B cell (primary cell): ENCODE data around the gene KCNE3. TPM values are rescaled to one million over a fixed set of nuclear protein-coding genes. Genes with fewer than 3 reads are reported as not detected.

Experiments used
- ATAC-seq: fragments of 200-7000 bp; cut with Tn5 transposase; one replicate; pipeline ENCODE4 v1.10.0; 2021; ENCODE audit warnings: low read depth, mild to moderate bottlenecking, moderate number of reproducible peaks, moderate library complexity
- CTCF ChIA-PET: fragments of 350-600 bp; sonication (Branson Sonifier 250); formaldehyde crosslinking; loops from one replicate; lab custom pipeline; 2021; ENCODE audit warnings: antibody characterized with exemption, inconsistent platforms; lab: Charles Lee
- POLR2A ChIA-PET: fragments of 350-600 bp; sonication (Branson Sonifier 250); formaldehyde crosslinking; loops from one replicate; lab custom pipeline; 2021; ENCODE audit warnings: antibody characterized with exemption; lab: Charles Lee
- DNase-seq: peaks from one replicate; pipeline ENCODE4 v3.0.0; 2013
- H2AFZ ChIP-seq: 2 replicates; pipeline ENCODE4 v1.6.1; 2012; ENCODE audit warnings: mild to moderate bottlenecking, low read depth, low read length; ENCODE audit not compliant: insufficient read depth, poor library complexity, severe bottlenecking
- H3K27ac ChIP-seq, 2 donors: 1 replicate in 1 of 2; 2 replicates in 1 of 2; pipeline ENCODE4 v1.5.1; 2012 to 2013; ENCODE audit warnings: low read length in 2 of 2, mild to moderate bottlenecking in 2 of 2, moderate library complexity in 1 of 2
- H3K27me3 ChIP-seq, 4 experiments: fragments of 200-600 bp in 1 of 4; sonication (generic) in 1 of 4; replicated peaks in 1 of 4; 1 replicate in 2 of 4; 2 replicates in 2 of 4; pipeline versions ENCODE4 v1.6.1 to v1.7.0; 2013 to 2016; ENCODE audit warnings: low read length in 3 of 4, mild to moderate bottlenecking in 2 of 4, mixed read lengths in 1 of 4, moderate library complexity in 1 of 4; ENCODE audit not compliant: insufficient read depth in 4 of 4, control insufficient read depth in 3 of 4; ENCODE audit errors: control extremely low read depth in 1 of 4
- H3K36me3 ChIP-seq, 2 experiments: replicated peaks in 1 of 2; 1 replicate in 1 of 2; 2 replicates in 1 of 2; pipeline versions ENCODE4 v1.6.1 to v1.7.1; 2013; ENCODE audit warnings: low read length in 1 of 2; ENCODE audit not compliant: insufficient read depth in 2 of 2, control insufficient read depth in 1 of 2; ENCODE audit errors: control extremely low read depth in 1 of 2, extremely low read depth in 1 of 2
- H3K4me1 ChIP-seq, 2 donors: fragments of 200-600 bp in 1 of 2; sonication (generic) in 1 of 2; 1 replicate in 1 of 2; 2 replicates in 1 of 2; pipeline versions ENCODE4 v1.5.1 to v1.6.1; 2013 to 2017; ENCODE audit warnings: low read length in 2 of 2; ENCODE audit not compliant: control insufficient read depth in 2 of 2, insufficient read depth in 2 of 2
- H3K4me2 ChIP-seq: replicated peaks from 2 replicates; pipeline ENCODE3; 2012; ENCODE audit warnings: mild to moderate bottlenecking, low read depth, low read length; ENCODE audit not compliant: poor library complexity, severe bottlenecking
- H3K4me3 ChIP-seq, 5 experiments: fragments of 200-600 bp in 1 of 5; sonication (generic) in 1 of 5; 1 replicate in 3 of 5; 2 replicates in 2 of 5; pipeline versions ENCODE4 v1.5.1 to v1.7.0; 2011 to 2016; ENCODE audit warnings: low read length in 4 of 5, mild to moderate bottlenecking in 4 of 5, low read depth in 2 of 5, control low read depth in 1 of 5, moderate library complexity in 1 of 5; ENCODE audit not compliant: insufficient read depth in 1 of 5; ENCODE audit errors: control extremely low read depth in 1 of 5, extremely low read depth in 1 of 5
- H3K79me2 ChIP-seq: fragments of 200-600 bp; sonication (generic); one replicate; pipeline ENCODE4 v1.6.0; 2016; ENCODE audit warnings: low read length; ENCODE audit not compliant: control insufficient read depth, insufficient read depth
- H3K9ac ChIP-seq: fragments of 200-600 bp; sonication (generic); 2 replicates; pipeline ENCODE4 v1.6.1; 2017; ENCODE audit warnings: mild to moderate bottlenecking, low read length, moderate library complexity
- H3K9me3 ChIP-seq, 3 donors: one replicate each; pipeline versions ENCODE4 v1.6.1 to v1.7.1; 2013; ENCODE audit warnings: low read length in 2 of 3; ENCODE audit not compliant: control insufficient read depth in 2 of 3, insufficient read depth in 1 of 3; ENCODE audit errors: control extremely low read depth in 1 of 3
- H4K20me1 ChIP-seq: 2 replicates; pipeline ENCODE4 v1.6.0; 2012; ENCODE audit warnings: mild to moderate bottlenecking, low read length; ENCODE audit not compliant: insufficient read depth, control insufficient read depth, poor library complexity, severe bottlenecking
- H3K27ac Mint-ChIP-seq: one replicate; pipeline ENCODE4 v1.8.0; 2021; ENCODE audit warnings: mixed read lengths
- H3K27me3 Mint-ChIP-seq: one replicate; pipeline ENCODE4 v1.8.0; 2021; ENCODE audit warnings: mixed read lengths
- H3K4me1 Mint-ChIP-seq: one replicate; pipeline ENCODE4 v1.8.0; 2021; ENCODE audit warnings: mixed read lengths
- H3K4me3 Mint-ChIP-seq: one replicate; pipeline ENCODE4 v1.8.0; 2021; ENCODE audit warnings: mixed read lengths
- H3K9me3 Mint-ChIP-seq: one replicate; pipeline ENCODE4 v1.8.0; 2022; ENCODE audit warnings: mixed read lengths; ENCODE audit not compliant: insufficient read depth
- CTCF ChIP-seq: fragments of 200-600 bp; IDR thresholded peaks from one replicate; pipeline ENCODE4 v1.8.0; 2022; ENCODE audit warnings: antibody characterized with exemption, mild to moderate bottlenecking
- EZH2 ChIP-seq: IDR thresholded peaks from 2 replicates; pipeline ENCODE4 v1.6.1; 2012; ENCODE audit warnings: borderline replicate concordance, low read depth, mild to moderate bottlenecking, moderate library complexity, low read length; ENCODE audit not compliant: insufficient read depth, poor library complexity, severe bottlenecking
- WGBS: methylation state at CpG from one replicate; pipeline ENCODE4 v1.1.5; 2013; ENCODE audit warnings: missing lambda C conversion rate; ENCODE audit not compliant: insufficient coverage; 5-methylcytosine and 5-hydroxymethylcytosine counted together
- intact Hi-C: fragments of 100-400 bp; cut with micrococcal nuclease; formaldehyde crosslinking; loops from one replicate; pipeline ENCODE4 v1.10.0; 2022
- polyA plus RNA-seq: library from polyadenylated mRNA; depleted of rRNA; stranded (reverse); fragments of >200 nt; gene quantifications from 2 replicates; pipeline ENCODE4 v1.2.3, GENCODE V29; 2012
- total RNA-seq, 2 donors: library from RNA; stranded (reverse); fragments of 120-200 nt in 1 of 2; gene quantifications; 1 replicate in 1 of 2; 2 replicates in 1 of 2; pipeline versions ENCODE4 v1.2.3 to v1.2.4, GENCODE V29; 2013 to 2022

The KCNE3 gene
- total and polyA plus RNA-seq, 2 donors (not counting 1 experiment from before 2014, with no cell fraction given): 0.85 TPM; not detected in 1

- ATAC-seq: no peak
- H3K9me3 Mint-ChIP-seq: peaks cover 4% of the 10 kb centered on the region
- no peak overlapping the region for H3K27ac ChIP-seq
- no peak for DNase-seq
- H3K27me3 Mint-ChIP-seq: peaks cover 3% of the 10 kb centered on the region
- intact Hi-C loops: no loop called here
- no peaks in the 10 kb centered on the region for H3K36me3 ChIP-seq
- ChIA-PET POLR2A (no interaction called here), CTCF (no interaction called here)
- no peak for TF ChIP-seq CTCF
- no peak for TF ChIP-seq EZH2
- no peak overlapping the region for H3K27ac Mint-ChIP-seq
- no peak overlapping the region for H2AFZ ChIP-seq
- H3K27me3 ChIP-seq: no peaks in the 10 kb centered on the region
- no peak overlapping the region for H3K4me3 Mint-ChIP-seq
- no peaks in the 10 kb centered on the region for H4K20me1 ChIP-seq
- WGBS: 100% methylated on average over 1 of the region's 1 CpG
- no peak overlapping the region for H3K9ac ChIP-seq
- H3K9me3 ChIP-seq: peaks cover 4 to 10% (median 5%) of the 10 kb centered on the region in 3 donors
- H3K4me1 ChIP-seq: no peaks in the 10 kb centered on the region
- H3K4me1 Mint-ChIP-seq: no peaks in the 10 kb centered on the region
- H3K4me3 ChIP-seq: no peak overlapping the region
- no peak overlapping the region for H3K4me2 ChIP-seq
- no peaks in the 10 kb centered on the region for H3K79me2 ChIP-seq
Observed at GRCh38 chr11:74504100-74504691, 36.8 kb upstream of the KCNE3 start.

- Histone ChIP-seq H3K36me3 (no peaks in the 10 kb centered on the region), H2AFZ (no peak overlapping the region), H3K4me1 (peaks cover 7 to 14% of the 10 kb centered on the region in 2 donors), H4K20me1 (no peaks in the 10 kb centered on the region), H3K27ac (no peak overlapping the region), H3K9ac (no peak overlapping the region), H3K79me2 (no peaks in the 10 kb centered on the region), H3K27me3 (no peaks in the 10 kb centered on the region), H3K4me3 (no peak overlapping the region), H3K4me2 (no peak overlapping the region), H3K9me3 (no peaks in the 10 kb centered on the region)
- intact Hi-C loops: loop anchor here (5.0 to 10.0 kb wide), 3 partner anchors 452 to 1740 kb away; partner anchors contain the start of genes SPCS2 and XRRA1
- POLR2A ChIA-PET: no interaction called here
- no peak for DNase-seq
- H3K27me3 Mint-ChIP-seq: no peaks in the 10 kb centered on the region
- CTCF ChIA-PET: interaction anchor here (2.8 to 3.2 kb wide), 2 partner anchors 42 to 45 kb away, joined by 16 to 17 read pairs; no protein-coding TSS in a partner anchor
- no peak overlapping the region for H3K27ac Mint-ChIP-seq
- TF ChIP-seq CTCF: no peak
- no peak for TF ChIP-seq EZH2
- no peak overlapping the region for H3K4me3 Mint-ChIP-seq
- ATAC-seq: no peak
- no CpG with 5 or more reads among the region's 1 CpG for WGBS
- H3K4me1 Mint-ChIP-seq: peaks cover 13% of the 10 kb centered on the region
- H3K9me3 Mint-ChIP-seq: peaks cover 3% of the 10 kb centered on the region
Observed at GRCh38 chr11:74494916-74495315, 27.6 kb upstream of the KCNE3 start.
